Suprapubic skin (tissue), 3 donors: Measurements from ENCODE around the gene TRMT2A.

ENCODE experiments used
- CTCF ChIP-seq, 2 donors: fragments of 200-600 bp in 1 of 2; fragments of 450-650 bp in 1 of 2; sonication (generic) in 1 of 2; IDR thresholded peaks; one replicate each; pipeline ENCODE4 v1.5.1; 2016 to 2019; ENCODE audit warnings: antibody characterized with exemption in 2 of 2, mild to moderate bottlenecking in 1 of 2, moderate library complexity in 1 of 2
- POLR2A ChIP-seq, 2 donors: fragments of 450-650 bp; IDR thresholded peaks; one replicate each; pipeline ENCODE4 v1.6.1; 2017; ENCODE audit warnings: antibody characterized with exemption in 2 of 2, mild to moderate bottlenecking in 2 of 2, moderate library complexity in 2 of 2

- TF ChIP-seq CTCF (IDR thresholded peaks at IDR 0.05) = no peak
- TF ChIP-seq POLR2A (IDR thresholded peaks at IDR 0.05) = no peak
Measured at GRCh38 chr22:20083891-20084546, 33.0 kb downstream of the TRMT2A start.
